Esophagus squamous epithelium (tissue), 4 donors: ENCODE results near the gene RTKN.
"Not testable (repeated sequence)": the region's sequence is repeated elsewhere in the genome, so short reads cannot be mapped to it uniquely, and the experiment has no call there.

Experiments used
- CTCF ChIP-seq, 6 experiments: fragments of 450-650 bp in 4 of 6; fragments of 200-600 bp in 2 of 6; sonication (generic) in 2 of 6; IDR thresholded peaks; one replicate each; pipeline ENCODE4 v1.5.1; 2016 to 2019; ENCODE audit warnings: antibody characterized with exemption in 6 of 6, mild to moderate bottlenecking in 4 of 6, moderate library complexity in 4 of 6
- POLR2A ChIP-seq, 4 donors: fragments of 450-650 bp; IDR thresholded peaks; one replicate each; pipeline ENCODE4 v1.6.1; 2017; ENCODE audit warnings: antibody characterized with exemption in 4 of 4, mild to moderate bottlenecking in 4 of 4, moderate library complexity in 3 of 4

- not testable (repeated sequence) for TF ChIP-seq CTCF, POLR2A (IDR thresholded peaks at IDR 0.05)
Measured at GRCh38 chr2:74442483-74443297, 953 bp upstream of the RTKN start.
